Activated CD8-positive, alpha-beta memory T cell treated with anti-CD3 and anti-CD28 coated beads, Interleukin-2, amount 10 ng/mL, durations not matched to agents 7 days and 5 days (primary cell): ENCODE measurements around the gene MTSS2. TPM values are rescaled to one million over a fixed set of nuclear protein-coding genes. Genes with fewer than 3 reads are reported as not detected.

ENCODE experiments used
- ATAC-seq: fragments of 150-1000 bp; cut with Tn5 transposase; one replicate; pipeline ENCODE4 v1.10.0; 2021; ENCODE audit warnings: moderate library complexity
- CTCF ChIA-PET: fragments of 350-600 bp; sonication (Branson Sonifier 250); formaldehyde crosslinking; loops from one replicate; lab custom pipeline; 2021; ENCODE audit warnings: antibody characterized with exemption; lab: Charles Lee
- DNase-seq: peaks from one replicate; pipeline ENCODE4 v3.0.0-alpha.2; 2020
- H3K27ac Mint-ChIP-seq: one replicate; pipeline ENCODE4 v1.8.0; 2021; ENCODE audit warnings: mild to moderate bottlenecking, mixed read lengths
- H3K27me3 Mint-ChIP-seq: one replicate; pipeline ENCODE4 v1.8.0; 2021; ENCODE audit warnings: mixed read lengths
- H3K36me3 Mint-ChIP-seq: one replicate; pipeline ENCODE4 v1.8.0; 2021; ENCODE audit warnings: mild to moderate bottlenecking, mixed read lengths
- H3K4me1 Mint-ChIP-seq: one replicate; pipeline ENCODE4 v1.8.0; 2021; ENCODE audit warnings: mixed read lengths
- H3K4me3 Mint-ChIP-seq: one replicate; pipeline ENCODE4 v1.8.0; 2021; ENCODE audit warnings: mild to moderate bottlenecking, moderate library complexity, mixed read lengths
- H3K9me3 Mint-ChIP-seq: one replicate; pipeline ENCODE4 v1.8.0; 2022; ENCODE audit warnings: low read depth, mixed read lengths
- total RNA-seq, 2 experiments: library from RNA; stranded (reverse); gene quantifications; one replicate each; pipeline ENCODE4 v1.2.3, GENCODE V29; 2021

Gene MTSS2
- total RNA-seq, 2 experiments from 2014 or later = 1.4 to 1.7 TPM

DNA sequence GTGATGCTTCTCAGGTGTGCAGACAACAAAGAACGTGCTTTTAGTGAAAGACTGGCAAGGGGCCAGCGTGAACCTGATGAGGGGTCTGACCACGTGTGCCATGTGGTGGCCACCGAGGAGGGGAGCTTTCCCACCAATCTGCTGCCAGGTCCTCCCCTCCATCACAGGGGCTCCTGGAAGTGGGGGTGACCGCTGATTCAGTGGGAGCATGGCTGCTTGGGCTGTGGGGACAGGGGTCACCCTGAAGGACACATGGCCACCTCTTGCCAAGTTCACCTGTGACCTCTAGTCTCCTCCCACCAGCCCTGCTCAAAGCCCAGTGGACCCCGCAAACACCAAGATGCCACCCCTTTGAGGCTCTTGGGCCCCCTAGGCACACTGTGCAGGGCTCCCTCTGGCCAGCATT, 37.9 kb upstream of the MTSS2 start:
- ATAC-seq (no peak), DNase-seq (no peak)
- Mint-ChIP-seq H3K27me3 (no peaks in the 10 kb centered on the region), H3K27ac (no peak overlapping the region), H3K4me3 (no peak overlapping the region), H3K4me1 (no peaks in the 10 kb centered on the region), H3K36me3 (peaks cover 5% of the 10 kb centered on the region), H3K9me3 (no peaks in the 10 kb centered on the region)
- CTCF ChIA-PET = no interaction called here

GRCh38 chr16:70721202-70721963, 35.5 kb upstream of the MTSS2 start:
- H3K4me1 Mint-ChIP-seq = no peaks in the 10 kb centered on the region
- H3K9me3 Mint-ChIP-seq = no peaks in the 10 kb centered on the region
- no peaks in the 10 kb centered on the region for H3K27me3 Mint-ChIP-seq
- H3K36me3 Mint-ChIP-seq = peaks cover 5% of the 10 kb centered on the region
- DNase-seq (no peak), ATAC-seq (no peak)
- H3K4me3 Mint-ChIP-seq = no peak overlapping the region
- no peak overlapping the region for H3K27ac Mint-ChIP-seq
- CTCF ChIA-PET = no interaction called here

DNA sequence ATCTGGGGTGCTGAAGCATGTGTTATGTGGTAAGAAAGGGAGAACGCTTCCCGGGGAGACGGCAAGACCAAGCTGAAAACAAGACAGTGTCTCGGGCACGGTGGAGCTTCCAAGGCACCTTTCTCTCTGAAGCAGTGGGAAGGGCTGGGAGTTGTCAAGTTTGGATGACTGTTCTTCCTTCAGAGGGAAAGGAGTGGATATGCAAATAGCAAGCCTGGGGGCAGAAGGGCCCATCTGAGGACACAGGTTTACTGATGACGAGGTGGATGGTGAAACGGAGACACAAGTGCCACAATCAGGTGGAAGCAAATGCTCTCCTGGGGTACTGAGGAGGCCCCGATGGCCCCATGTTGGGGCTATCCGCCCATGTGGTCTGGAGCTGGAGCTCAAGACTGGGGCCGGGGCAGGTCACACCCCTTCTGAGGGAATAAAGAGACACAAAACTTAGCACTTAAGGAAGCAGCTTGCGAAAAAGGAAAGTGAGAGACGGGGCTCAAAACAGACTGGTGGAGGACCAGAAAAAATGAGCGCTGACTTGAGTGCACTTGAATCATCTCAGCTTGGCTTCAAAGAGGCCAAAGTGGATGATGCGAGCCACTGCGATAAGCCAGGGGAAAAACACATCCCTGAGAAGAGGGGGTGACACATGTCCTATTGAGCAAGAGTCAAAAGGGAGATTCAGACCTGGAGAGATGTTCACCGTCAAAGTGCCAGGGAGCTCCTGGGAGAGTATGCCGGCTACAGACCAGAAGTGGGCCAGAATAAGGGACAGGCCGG, 34.8 kb upstream of the MTSS2 start:
- CTCF ChIA-PET = interaction anchor here (1.5 kb wide), 1 partner anchor 49 kb away, joined by 3 read pairs; no protein-coding TSS in a partner anchor
- no peak for ATAC-seq
- H3K4me3 Mint-ChIP-seq = no peak overlapping the region
- H3K27me3 Mint-ChIP-seq = no peaks in the 10 kb centered on the region
- H3K9me3 Mint-ChIP-seq = no peaks in the 10 kb centered on the region
- H3K4me1 Mint-ChIP-seq = no peaks in the 10 kb centered on the region
- H3K36me3 Mint-ChIP-seq = peaks cover 5% of the 10 kb centered on the region
- no peak for DNase-seq
- H3K27ac Mint-ChIP-seq = no peak overlapping the region

DNA sequence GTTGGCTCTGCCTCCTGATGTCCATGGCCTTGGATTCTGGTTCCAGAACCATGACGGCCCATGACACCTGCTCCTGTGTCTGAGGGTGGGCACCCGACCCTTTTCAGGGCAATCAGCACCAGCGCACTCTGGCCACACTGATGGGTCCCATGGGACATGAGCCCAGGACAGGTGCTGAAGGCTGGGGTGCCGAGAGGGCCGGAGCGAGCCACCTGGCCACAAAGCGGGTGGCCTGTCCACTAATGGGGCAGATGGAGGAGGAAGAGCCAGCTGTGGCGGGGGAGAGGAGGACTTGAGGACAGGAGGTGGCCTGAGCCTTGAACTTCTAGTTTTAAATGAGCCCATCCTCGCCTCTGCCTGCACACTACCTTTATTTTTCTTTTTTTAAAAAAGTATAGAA, 31.2 kb upstream of the MTSS2 start:
- no peaks in the 10 kb centered on the region for H3K9me3 Mint-ChIP-seq
- H3K27ac Mint-ChIP-seq = no peak overlapping the region
- no peaks in the 10 kb centered on the region for H3K4me1 Mint-ChIP-seq
- peaks cover 5% of the 10 kb centered on the region for H3K36me3 Mint-ChIP-seq
- ATAC-seq (no peak), DNase-seq (no peak)
- CTCF ChIA-PET = no interaction called here
- H3K27me3 Mint-ChIP-seq = no peaks in the 10 kb centered on the region
- H3K4me3 Mint-ChIP-seq = no peak overlapping the region

GRCh38 chr16:70715860-70716357, 30.1 kb upstream of the MTSS2 start:
- ATAC-seq = no peak
- no peak overlapping the region for H3K27ac Mint-ChIP-seq
- no peaks in the 10 kb centered on the region for H3K27me3 Mint-ChIP-seq
- H3K4me3 Mint-ChIP-seq = no peak overlapping the region
- H3K4me1 Mint-ChIP-seq = no peaks in the 10 kb centered on the region
- no peaks in the 10 kb centered on the region for H3K9me3 Mint-ChIP-seq
- DNase-seq = no peak
- CTCF ChIA-PET = no interaction called here
- H3K36me3 Mint-ChIP-seq = peaks cover 5% of the 10 kb centered on the region

DNA sequence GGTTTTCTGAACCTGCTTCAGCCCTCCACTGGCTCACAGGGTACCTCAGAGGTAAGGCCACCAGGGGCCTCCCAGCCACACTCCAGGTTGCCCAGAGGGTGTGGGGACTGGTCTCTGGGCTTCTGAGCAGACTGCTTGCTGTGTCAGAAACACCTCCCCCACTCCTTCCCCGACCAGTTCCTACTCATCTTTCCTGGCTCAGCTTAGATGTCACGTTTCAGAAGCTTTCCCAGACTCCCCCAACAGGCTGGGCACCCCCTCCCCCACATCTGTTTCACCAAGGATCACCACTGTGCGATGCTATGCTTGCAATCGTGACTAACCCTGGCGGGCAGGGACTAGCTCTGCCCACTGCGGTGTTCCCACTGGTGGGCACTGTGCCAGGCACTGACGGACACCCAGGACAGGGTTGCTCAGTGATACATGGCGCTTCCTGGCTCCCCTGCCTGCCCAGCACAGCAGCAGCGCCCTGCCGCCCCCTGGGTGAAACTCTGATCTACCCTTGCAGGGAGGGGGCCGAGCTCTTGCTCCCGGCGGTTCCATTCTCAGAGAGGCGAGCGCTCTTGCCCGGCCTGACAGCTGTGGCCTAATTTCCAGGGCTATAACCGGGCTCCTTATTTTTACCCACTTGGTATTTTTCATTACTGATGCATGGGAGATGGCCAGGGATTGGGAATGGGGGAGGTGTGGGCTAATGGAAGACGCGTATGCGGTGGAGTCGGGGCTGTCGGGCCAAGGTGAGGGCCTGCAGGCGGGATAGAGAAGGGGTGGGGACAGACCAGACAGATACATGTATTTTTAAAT, 29.4 kb upstream of the MTSS2 start:
- Mint-ChIP-seq H3K9me3 (no peaks in the 10 kb centered on the region), H3K27me3 (no peaks in the 10 kb centered on the region), H3K4me3 (no peak overlapping the region), H3K4me1 (no peaks in the 10 kb centered on the region), H3K36me3 (peaks cover 5% of the 10 kb centered on the region), H3K27ac (no peak overlapping the region)
- CTCF ChIA-PET = interaction anchor here (0.9 kb wide), 1 partner anchor 56 kb away, joined by 3 read pairs; no protein-coding TSS in a partner anchor
- ATAC-seq (no peak), DNase-seq (no peak)

- H3K36me3 Mint-ChIP-seq = peaks cover 2% of the 10 kb centered on the region
- no peaks in the 10 kb centered on the region for H3K27me3 Mint-ChIP-seq
- no peaks in the 10 kb centered on the region for H3K9me3 Mint-ChIP-seq
- no peak for DNase-seq
- H3K4me3 Mint-ChIP-seq = no peak overlapping the region
- ATAC-seq = no peak
- peaks cover 3% of the 10 kb centered on the region for H3K4me1 Mint-ChIP-seq
- CTCF ChIA-PET = interaction anchor here (0.9 kb wide), 1 partner anchor 57 kb away, joined by 3 read pairs; no protein-coding TSS in a partner anchor
- no peak overlapping the region for H3K27ac Mint-ChIP-seq
Observed at GRCh38 chr16:70714581-70715054, 28.8 kb upstream of the MTSS2 start.

GRCh38 chr16:70713824-70714223, 28.0 kb upstream of the MTSS2 start:
- Mint-ChIP-seq H3K4me3 (no peak overlapping the region), H3K27me3 (no peaks in the 10 kb centered on the region), H3K27ac (peak overlapping the region; percentile 43), H3K9me3 (no peaks in the 10 kb centered on the region), H3K4me1 (peaks cover 3% of the 10 kb centered on the region), H3K36me3 (no peaks in the 10 kb centered on the region)
- no peak for ATAC-seq
- CTCF ChIA-PET = interaction anchor here (0.9 kb wide), 1 partner anchor 58 kb away, joined by 3 read pairs; no protein-coding TSS in a partner anchor
- no peak for DNase-seq

DNA sequence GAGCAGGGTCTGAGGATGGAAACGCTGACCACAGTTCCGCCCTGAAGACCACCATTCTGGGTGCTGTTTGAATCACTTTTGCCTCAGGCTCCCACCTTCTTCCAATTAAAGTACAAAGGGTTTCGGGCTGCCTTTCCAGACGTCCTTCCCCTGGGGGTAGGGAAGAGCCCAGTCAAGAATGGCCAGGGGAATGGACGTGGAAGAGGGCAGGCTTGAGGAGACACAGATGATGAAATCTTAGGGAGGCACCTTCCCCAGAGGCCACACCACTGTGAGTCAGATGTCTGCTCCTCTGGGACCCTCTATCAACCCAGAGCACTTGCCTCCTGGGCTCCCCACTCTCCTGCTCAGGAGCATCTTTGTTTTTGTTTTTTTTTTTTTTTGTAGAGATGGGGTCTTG, 27.5 kb upstream of the MTSS2 start:
- DNase-seq = no peak
- no peaks in the 10 kb centered on the region for H3K36me3 Mint-ChIP-seq
- CTCF ChIA-PET = no interaction called here
- no peaks in the 10 kb centered on the region for H3K27me3 Mint-ChIP-seq
- H3K9me3 Mint-ChIP-seq = no peaks in the 10 kb centered on the region
- ATAC-seq = no peak
- peaks cover 3% of the 10 kb centered on the region for H3K4me1 Mint-ChIP-seq
- H3K4me3 Mint-ChIP-seq = no peak overlapping the region
- no peak overlapping the region for H3K27ac Mint-ChIP-seq

GRCh38 chr16:70712942-70713341, 27.1 kb upstream of the MTSS2 start:
- H3K4me1 Mint-ChIP-seq = peaks cover 3% of the 10 kb centered on the region
- CTCF ChIA-PET = no interaction called here

GRCh38 chr16:70712359-70712758, 26.5 kb upstream of the MTSS2 start:
- H3K27me3 Mint-ChIP-seq = no peaks in the 10 kb centered on the region
- no peak overlapping the region for H3K4me3 Mint-ChIP-seq
- no peak overlapping the region for H3K27ac Mint-ChIP-seq
- CTCF ChIA-PET = no interaction called here
- peaks cover 3% of the 10 kb centered on the region for H3K4me1 Mint-ChIP-seq
- no peaks in the 10 kb centered on the region for H3K36me3 Mint-ChIP-seq
- ATAC-seq (no peak), DNase-seq (no peak)
- no peaks in the 10 kb centered on the region for H3K9me3 Mint-ChIP-seq

More at GRCh38 chr16:70712942-70713341, 27.1 kb upstream of the MTSS2 start:
- H3K27ac Mint-ChIP-seq = no peak overlapping the region
- H3K9me3 Mint-ChIP-seq = no peaks in the 10 kb centered on the region
- H3K36me3 Mint-ChIP-seq = no peaks in the 10 kb centered on the region
- DNase-seq (no peak), ATAC-seq (no peak)
- no peaks in the 10 kb centered on the region for H3K27me3 Mint-ChIP-seq
- no peak overlapping the region for H3K4me3 Mint-ChIP-seq

DNA sequence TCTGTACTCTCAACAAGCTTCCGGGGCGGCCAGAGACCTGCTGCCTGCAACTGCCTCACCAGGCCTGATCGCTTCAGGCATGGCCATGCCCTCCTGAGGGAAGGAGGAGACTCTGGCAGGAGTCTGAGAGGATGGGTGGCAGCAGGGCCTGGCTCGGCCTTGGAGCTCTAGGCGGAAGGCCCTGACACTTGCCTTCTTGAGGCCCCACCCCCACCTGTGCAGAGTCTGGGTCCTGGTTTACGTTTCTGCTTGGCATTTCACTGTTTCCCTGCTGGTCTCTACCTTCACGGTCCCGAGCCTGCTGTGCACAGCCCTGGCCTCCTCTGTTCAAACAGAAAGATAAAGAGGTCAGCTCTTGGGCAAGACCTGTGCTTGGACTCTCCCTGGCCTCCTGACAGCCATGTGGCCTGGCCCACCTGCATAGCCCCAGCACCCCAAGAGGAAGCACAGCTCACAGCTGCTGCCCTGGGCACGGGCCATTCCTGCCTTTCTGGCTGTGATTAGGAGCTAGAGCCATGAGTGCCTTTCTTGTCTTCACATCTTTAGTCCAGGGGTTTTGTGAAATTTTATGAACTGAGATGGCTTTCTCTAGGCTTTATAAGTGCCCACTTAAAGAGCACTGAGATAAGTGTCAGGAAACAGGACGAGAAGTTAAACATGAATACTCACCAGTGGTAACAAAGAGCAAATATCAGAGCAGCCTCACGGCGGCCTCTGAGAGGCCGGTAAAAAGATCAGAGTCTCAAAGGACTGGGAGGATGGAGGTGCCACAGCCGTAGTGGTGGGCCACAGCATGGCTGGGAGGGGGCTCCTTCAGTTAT, 25.6 kb upstream of the MTSS2 start:
- H3K27ac Mint-ChIP-seq = no peak overlapping the region
- H3K4me3 Mint-ChIP-seq = no peak overlapping the region
- H3K36me3 Mint-ChIP-seq = no peaks in the 10 kb centered on the region
- CTCF ChIA-PET = interaction anchor here (1.2 kb wide), 1 partner anchor 60 kb away, joined by 4 read pairs; no protein-coding TSS in a partner anchor
- no peaks in the 10 kb centered on the region for H3K27me3 Mint-ChIP-seq
- H3K4me1 Mint-ChIP-seq = peaks cover 3% of the 10 kb centered on the region
- no peaks in the 10 kb centered on the region for H3K9me3 Mint-ChIP-seq
- no peak for ATAC-seq
- no peak for DNase-seq
